Measurements from ENCODE around the gene PEX1. TPM values are rescaled to one million over a fixed set of nuclear protein-coding genes. Genes with fewer than 3 reads are reported as not detected.

PEX1 gene
- total and polyA plus RNA-seq, 2 experiments from 2014 or later = 22.5 to 25.4 TPM

DNA sequence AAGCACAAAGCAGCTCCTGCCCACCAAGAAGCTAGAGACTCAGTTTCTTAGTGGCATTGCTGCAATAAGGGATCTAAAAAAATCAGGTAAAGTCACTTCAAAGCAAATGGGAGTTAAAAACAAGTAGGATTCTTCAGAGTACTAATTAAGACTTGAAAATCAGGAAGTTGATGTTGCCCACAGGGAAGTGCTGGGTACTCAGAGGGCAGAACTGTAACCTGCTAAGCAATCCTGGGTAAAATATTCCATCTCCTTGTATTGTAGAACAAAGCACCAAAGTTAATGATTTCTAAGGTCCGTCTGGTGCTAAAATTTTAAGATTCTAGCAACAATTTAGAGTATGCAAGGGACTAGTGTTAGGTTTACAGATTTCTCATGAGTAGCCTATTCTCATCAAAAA is 8.3 kb downstream of the PEX1 start:
- Histone ChIP-seq H3K36me3 (ENCODE audit: insufficient read depth) (0 out of 2 replicates have a peak, but pooled peaks cover 6% of the 10 kb centered on the region), H3K27me3 (ENCODE audit: insufficient read depth) (no peaks in the 10 kb centered on the region), H2AFZ (no peak overlapping the region), H3K9me2 (ENCODE audit: insufficient read depth) (no peaks in the 10 kb centered on the region), H4K20me1 (replicated peaks; ENCODE audit: insufficient read depth) (peaks cover 3% of the 10 kb centered on the region; the same call in 1 of the 2 replicates), H3K27ac (ENCODE audit: low read depth) (no peak overlapping the region), H3F3A (replicated peaks; ENCODE audit: low read depth) (no peaks in the 10 kb centered on the region), H3K4me1 (ENCODE audit: insufficient read depth) (no peaks in the 10 kb centered on the region), H3K79me2 (replicated peaks; ENCODE audit: insufficient read depth) (peaks cover 5% of the 10 kb centered on the region), H3K4me3 (no peak overlapping the region), H3K4me2 (no peak overlapping the region)
- peaks cover 10% of the 10 kb centered on the region; the same call in 2 of the 3 replicates for H3K36me3 Mint-ChIP-seq (ENCODE audit: low read depth)
- no peak overlapping the region for H3K4me3 Mint-ChIP-seq
- no peak overlapping the region for H3K27ac Mint-ChIP-seq
- ATAC-seq = no peak
- no peaks in the 10 kb centered on the region for H3K27me3 Mint-ChIP-seq (ENCODE audit: insufficient read depth, low read depth, poor library complexity)
- TF ChIP-seq JUNB (IDR thresholded peaks at IDR 0.05; ENCODE audit: unreplicated experiment) = no peak
- TF ChIP-seq EZH2phosphoT487 (IDR thresholded peaks at IDR 0.05; ENCODE audit: unreplicated experiment) = no peak
- TF ChIP-seq ZNF331 (CRISPR knock-in tag; IDR thresholded peaks at IDR 0.05; ENCODE audit: low read depth) = no peak
- TF ChIP-seq REST (IDR thresholded peaks at IDR 0.05; ENCODE audit: unreplicated experiment) = no peak
- no peak for TF ChIP-seq ZNF114 (CRISPR knock-in tag; IDR thresholded peaks at IDR 0.05)
- TF ChIP-seq STAT1 (IDR thresholded peaks at IDR 0.05; ENCODE audit: unreplicated experiment) = no peak
- no peak for TF ChIP-seq ZNF462 (CRISPR knock-in tag; IDR thresholded peaks at IDR 0.05)
- H3K9me3 Mint-ChIP-seq = no peaks in the 10 kb centered on the region
- DNase-seq (ENCODE audit: low spot score) = no peak
- H3K4me1 Mint-ChIP-seq = no peaks in the 10 kb centered on the region

All from GM23338 (cell line).